ENCODE measurements around the gene MACROD1.

MACROD1 gene

DNA sequence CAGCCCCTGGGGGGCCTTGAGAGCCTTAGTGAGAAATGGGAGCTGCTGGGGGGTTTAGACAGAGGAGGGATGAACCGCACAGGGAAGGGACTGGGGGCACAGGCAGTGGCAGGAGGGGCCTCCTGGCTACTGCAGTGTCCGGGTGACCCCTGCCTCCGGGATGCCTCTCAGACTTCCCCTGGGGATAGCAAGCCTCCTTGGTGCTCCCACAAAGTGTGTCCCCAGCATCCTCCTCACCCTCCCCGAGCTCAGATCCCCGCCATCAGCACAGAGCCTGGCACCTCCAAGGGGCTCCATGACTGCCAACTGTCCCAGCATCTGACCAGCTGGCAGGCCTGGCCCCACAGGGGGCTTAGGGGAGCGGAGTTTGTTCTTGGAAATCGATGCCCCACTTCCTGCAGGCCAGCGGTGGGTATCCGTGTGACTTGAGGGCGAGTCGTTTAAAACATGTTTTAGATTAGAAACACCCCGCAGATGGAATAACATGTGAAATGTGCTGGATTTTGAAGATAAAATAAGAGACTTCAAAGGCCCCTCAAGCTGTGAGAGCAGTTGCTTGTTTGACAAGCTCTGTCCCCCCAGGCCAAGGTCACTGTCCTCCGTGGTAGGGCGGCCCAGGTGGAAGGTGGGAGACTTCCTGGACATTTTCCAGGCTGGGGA is 143.7 kb downstream of the MACROD1 start:
- H3K4me3 ChIP-seq (replicated peaks in 1 of 2; ENCODE audit: low read depth in 2 of 2, low read length in 2 of 2), result no peak overlapping the region
- TF ChIP-seq, protein P1, sequence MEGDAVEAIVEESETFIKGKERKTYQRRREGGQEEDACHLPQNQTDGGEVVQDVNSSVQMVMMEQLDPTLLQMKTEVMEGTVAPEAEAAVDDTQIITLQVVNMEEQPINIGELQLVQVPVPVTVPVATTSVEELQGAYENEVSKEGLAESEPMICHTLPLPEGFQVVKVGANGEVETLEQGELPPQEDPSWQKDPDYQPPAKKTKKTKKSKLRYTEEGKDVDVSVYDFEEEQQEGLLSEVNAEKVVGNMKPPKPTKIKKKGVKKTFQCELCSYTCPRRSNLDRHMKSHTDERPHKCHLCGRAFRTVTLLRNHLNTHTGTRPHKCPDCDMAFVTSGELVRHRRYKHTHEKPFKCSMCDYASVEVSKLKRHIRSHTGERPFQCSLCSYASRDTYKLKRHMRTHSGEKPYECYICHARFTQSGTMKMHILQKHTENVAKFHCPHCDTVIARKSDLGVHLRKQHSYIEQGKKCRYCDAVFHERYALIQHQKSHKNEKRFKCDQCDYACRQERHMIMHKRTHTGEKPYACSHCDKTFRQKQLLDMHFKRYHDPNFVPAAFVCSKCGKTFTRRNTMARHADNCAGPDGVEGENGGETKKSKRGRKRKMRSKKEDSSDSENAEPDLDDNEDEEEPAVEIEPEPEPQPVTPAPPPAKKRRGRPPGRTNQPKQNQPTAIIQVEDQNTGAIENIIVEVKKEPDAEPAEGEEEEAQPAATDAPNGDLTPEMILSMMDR (IDR thresholded peaks at IDR 0.05; ENCODE audit: low read depth, low read length), result no peak
- no peak for DNase-seq (ENCODE audit: low read depth in 2 of 2)

GRCh38 chr11:64021757-64022093 is 144.2 kb downstream of the MACROD1 start:
- DNase-seq (ENCODE audit: low read depth in 2 of 2), result no peak
- TF ChIP-seq, protein P1 (IDR thresholded peaks at IDR 0.05; ENCODE audit: low read depth, low read length), result no peak
- H3K4me3 ChIP-seq (replicated peaks in 1 of 2; ENCODE audit: low read depth in 2 of 2, low read length in 2 of 2), result no peak overlapping the region

DNA sequence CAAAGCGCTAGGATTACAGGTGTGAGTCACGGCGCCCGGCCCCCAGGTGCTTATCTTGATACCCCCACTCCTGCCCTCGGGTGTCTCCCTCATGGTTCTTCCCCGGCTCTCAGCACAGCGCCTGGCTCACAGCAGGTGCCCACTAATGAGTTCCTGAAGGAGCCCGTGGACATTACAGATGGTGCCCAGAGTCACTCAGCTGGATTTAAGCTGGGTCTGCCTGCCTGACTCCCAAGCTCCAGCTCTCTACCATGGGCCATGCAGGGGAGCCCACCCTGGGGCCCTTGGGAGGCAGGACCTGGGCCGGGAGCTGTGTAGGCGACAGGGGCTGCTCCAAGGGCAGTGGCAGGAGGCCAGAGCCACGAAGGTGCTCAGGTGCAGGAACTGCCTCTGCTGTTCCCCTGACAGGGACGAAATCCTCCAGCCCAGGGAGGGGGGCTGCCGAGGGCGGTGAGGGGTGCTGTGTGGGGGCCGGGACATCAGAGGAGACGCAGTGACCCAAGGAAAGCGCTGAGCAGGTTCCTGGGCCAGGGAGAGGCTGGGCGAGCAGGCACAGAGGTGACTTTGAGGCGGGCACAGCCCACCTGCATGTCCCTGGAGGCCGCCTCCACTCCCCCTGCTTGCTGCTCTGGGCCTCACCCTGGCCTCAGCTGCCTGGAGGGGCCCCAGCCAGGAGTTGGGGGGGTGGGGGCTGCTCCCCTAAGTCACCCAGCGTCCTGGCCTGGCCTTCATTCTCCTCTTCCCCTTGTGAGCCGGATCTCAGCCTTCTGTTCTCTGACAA is 144.7 kb downstream of the MACROD1 start:
- TF ChIP-seq, protein P1 (IDR thresholded peaks at IDR 0.05; ENCODE audit: low read depth, low read length), result no peak
- no peak overlapping the region for H3K4me3 ChIP-seq (replicated peaks in 1 of 2; ENCODE audit: low read depth in 2 of 2, low read length in 2 of 2)
- DNase-seq (ENCODE audit: low read depth in 2 of 2), result no peak

- DNase-seq (ENCODE audit: low read depth in 2 of 2), result no peak
- H3K4me3 ChIP-seq (replicated peaks in 1 of 2; ENCODE audit: low read depth in 2 of 2, low read length in 2 of 2), result no peak overlapping the region
- TF ChIP-seq, protein P1 (IDR thresholded peaks at IDR 0.05; ENCODE audit: low read depth, low read length), result no peak
Observed at GRCh38 chr11:64019106-64020037, 146.5 kb downstream of the MACROD1 start.

DNA sequence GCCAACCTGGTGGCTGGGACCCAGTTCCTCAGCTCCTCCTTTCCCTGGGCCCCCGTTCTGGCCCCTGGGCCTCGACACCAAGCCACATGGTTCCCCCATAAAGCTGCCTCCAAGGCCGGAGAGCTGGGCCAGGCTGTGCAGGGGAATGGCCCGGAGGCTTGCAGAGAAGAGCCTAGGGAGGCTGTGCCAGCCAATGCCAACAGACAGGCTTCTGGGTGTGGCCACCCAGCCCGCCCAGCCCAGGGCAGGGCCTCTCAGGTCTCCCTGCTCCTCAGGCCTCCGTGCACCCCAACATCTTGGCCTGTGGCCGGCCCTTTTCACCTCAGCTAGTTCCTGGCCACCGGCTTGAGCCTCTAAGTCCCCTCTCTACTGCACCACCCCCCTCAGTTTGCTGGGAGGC is 147.6 kb downstream of the MACROD1 start:
- TF ChIP-seq, protein P1 (IDR thresholded peaks at IDR 0.05; ENCODE audit: low read depth, low read length), result no peak
- no peak for DNase-seq (ENCODE audit: low read depth in 2 of 2)
- H3K4me3 ChIP-seq (replicated peaks in 1 of 2; ENCODE audit: low read depth in 2 of 2, low read length in 2 of 2), result no peak overlapping the region

DNA sequence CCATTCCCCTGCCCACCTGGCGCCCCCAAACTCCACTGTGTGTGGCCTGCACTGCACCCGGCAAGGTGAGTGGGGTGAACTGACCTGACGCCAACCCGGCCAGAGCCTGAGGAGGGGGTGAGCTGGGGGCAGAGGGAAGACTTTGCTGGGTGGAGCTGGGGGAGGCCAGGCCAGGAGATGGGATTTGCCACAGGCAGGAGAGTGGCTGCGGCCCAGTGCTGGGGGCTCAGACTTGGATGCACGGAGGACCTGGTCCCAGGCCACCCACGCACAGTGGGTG is 148.0 kb downstream of the MACROD1 start:
- TF ChIP-seq, protein P1 (IDR thresholded peaks at IDR 0.05; ENCODE audit: low read depth, low read length), result no peak
- DNase-seq (ENCODE audit: low read depth in 2 of 2), result no peak
- no peak overlapping the region for H3K4me3 ChIP-seq (replicated peaks in 1 of 2; ENCODE audit: low read depth in 2 of 2, low read length in 2 of 2)
